ENCODE results near the gene PLCB1.

PLCB1 gene

DNA sequence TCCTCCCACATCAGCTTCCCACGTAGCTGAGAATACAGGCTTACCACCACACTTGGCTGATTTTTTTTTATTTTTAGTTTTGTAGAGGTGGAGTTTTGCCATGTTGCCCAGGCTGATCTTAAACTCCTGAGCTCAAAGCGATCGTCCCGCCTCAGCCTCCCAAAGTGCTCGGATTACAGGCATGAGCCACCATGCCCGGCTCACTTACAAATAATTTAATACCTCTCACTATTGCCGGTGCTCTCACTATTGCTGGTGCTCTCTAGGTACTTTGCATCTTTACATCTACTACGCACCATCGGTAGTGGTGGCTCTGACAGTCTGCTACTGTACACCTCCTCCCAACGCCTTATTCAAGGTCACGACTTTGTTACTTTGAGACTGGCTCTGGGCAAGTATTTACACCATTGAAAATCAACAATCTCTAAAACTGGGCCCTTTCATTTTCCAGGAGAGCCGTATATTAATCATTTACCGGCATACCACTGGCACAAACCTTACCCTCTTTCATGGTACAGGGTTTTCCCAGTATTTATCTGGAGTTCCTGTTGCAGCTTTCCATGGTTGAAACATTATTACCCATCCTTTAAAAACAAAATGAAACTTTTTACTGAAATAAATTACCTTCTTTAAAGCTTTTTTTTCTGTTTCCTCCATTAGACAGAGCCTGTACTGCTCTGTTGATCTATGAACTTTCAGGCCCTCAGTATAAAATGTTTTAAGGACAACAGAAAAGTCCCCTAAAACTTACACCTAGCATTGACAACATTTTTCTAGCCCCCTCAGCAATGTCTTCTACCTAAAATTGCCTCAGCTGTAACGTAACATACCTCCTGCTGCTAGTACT lies 677.3 kb downstream of the PLCB1 start:
- Histone ChIP-seq H3K4me1 (ENCODE audit: control insufficient read depth, low read length) (no peaks in the 10 kb centered on the region), H3K79me2 (ENCODE audit: control insufficient read depth, low read length) (no peaks in the 10 kb centered on the region), H3K4me3 (ENCODE audit: low read length) (no peak overlapping the region), H4K20me1 (ENCODE audit: control insufficient read depth, insufficient read depth, low read depth, low read length) (no peaks in the 10 kb centered on the region), H3K36me3 (ENCODE audit: control insufficient read depth, low read length) (no peaks in the 10 kb centered on the region), H3K9me2 (replicated peaks; ENCODE audit: control insufficient read depth, low read length) (no peaks in the 10 kb centered on the region), H3K27me3 (ENCODE audit: control insufficient read depth, low read length) (no peaks in the 10 kb centered on the region), H3K4me2 (ENCODE audit: low read length) (no peak overlapping the region), H3K27ac (ENCODE audit: low read depth, low read length) (no peak overlapping the region), H3K9me3 (ENCODE audit: control insufficient read depth, insufficient read depth, low read length) (no peaks in the 10 kb centered on the region), H3F3A (ENCODE audit: control insufficient read depth, insufficient read depth) (no peaks in the 10 kb centered on the region)
- TF ChIP-seq, protein P1, sequence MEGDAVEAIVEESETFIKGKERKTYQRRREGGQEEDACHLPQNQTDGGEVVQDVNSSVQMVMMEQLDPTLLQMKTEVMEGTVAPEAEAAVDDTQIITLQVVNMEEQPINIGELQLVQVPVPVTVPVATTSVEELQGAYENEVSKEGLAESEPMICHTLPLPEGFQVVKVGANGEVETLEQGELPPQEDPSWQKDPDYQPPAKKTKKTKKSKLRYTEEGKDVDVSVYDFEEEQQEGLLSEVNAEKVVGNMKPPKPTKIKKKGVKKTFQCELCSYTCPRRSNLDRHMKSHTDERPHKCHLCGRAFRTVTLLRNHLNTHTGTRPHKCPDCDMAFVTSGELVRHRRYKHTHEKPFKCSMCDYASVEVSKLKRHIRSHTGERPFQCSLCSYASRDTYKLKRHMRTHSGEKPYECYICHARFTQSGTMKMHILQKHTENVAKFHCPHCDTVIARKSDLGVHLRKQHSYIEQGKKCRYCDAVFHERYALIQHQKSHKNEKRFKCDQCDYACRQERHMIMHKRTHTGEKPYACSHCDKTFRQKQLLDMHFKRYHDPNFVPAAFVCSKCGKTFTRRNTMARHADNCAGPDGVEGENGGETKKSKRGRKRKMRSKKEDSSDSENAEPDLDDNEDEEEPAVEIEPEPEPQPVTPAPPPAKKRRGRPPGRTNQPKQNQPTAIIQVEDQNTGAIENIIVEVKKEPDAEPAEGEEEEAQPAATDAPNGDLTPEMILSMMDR (IDR thresholded peaks at IDR 0.05; ENCODE audit: low read depth, low read length, poor library complexity, severe bottlenecking) = no peak
- no peak for TF ChIP-seq EZH2phosphoT487 (IDR thresholded peaks at IDR 0.05; ENCODE audit: borderline replicate concordance, low read length)

DNA sequence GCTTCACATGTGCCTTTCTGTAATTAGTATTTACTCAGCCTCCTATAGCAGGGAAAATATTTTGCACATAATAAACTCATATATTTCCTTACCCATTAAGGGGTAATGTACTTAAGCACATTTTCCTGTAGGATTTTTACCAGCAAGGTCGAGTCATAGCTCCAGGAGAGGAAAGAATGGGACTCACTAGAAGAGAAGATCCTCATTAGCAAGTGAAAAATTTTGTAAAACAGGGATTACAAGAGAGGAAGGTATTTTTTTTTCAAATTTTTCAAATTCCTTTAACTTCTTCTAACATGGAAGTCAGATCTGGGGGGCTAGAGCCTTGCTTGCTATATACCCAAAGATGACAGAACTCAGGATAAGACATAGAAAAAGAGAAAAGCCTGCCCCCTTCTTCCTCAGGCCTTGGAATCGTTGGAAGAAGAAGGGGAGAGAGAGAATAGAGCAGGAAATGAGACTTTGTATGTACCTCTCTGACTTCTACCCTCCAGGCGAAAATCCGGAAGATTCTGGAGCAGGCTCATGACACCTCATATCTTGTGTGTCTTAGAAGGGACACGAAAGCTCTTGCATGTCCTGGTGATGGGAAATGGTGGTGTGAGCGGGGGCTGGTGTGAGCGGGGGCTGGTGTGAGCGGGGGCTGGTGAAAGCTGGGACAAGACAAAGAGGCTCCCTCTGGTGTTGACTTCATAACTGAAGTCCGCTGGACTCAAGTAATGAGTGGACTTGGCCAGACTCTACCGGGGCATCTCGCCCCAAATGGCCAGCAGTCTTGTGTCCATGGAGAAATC lies 679.9 kb downstream of the PLCB1 start:
- Histone ChIP-seq H3F3A (ENCODE audit: control insufficient read depth, insufficient read depth) (no peaks in the 10 kb centered on the region), H4K20me1 (ENCODE audit: control insufficient read depth, insufficient read depth, low read depth, low read length) (no peaks in the 10 kb centered on the region), H3K4me3 (ENCODE audit: low read length) (no peak overlapping the region), H3K36me3 (ENCODE audit: control insufficient read depth, low read length) (no peaks in the 10 kb centered on the region), H3K4me1 (ENCODE audit: control insufficient read depth, low read length) (no peaks in the 10 kb centered on the region), H3K79me2 (ENCODE audit: control insufficient read depth, low read length) (no peaks in the 10 kb centered on the region), H3K27ac (ENCODE audit: low read depth, low read length) (no peak overlapping the region), H3K27me3 (ENCODE audit: control insufficient read depth, low read length) (no peaks in the 10 kb centered on the region), H3K4me2 (ENCODE audit: low read length) (no peak overlapping the region), H3K9me3 (ENCODE audit: control insufficient read depth, insufficient read depth, low read length) (no peaks in the 10 kb centered on the region), H3K9me2 (replicated peaks; ENCODE audit: control insufficient read depth, low read length) (no peaks in the 10 kb centered on the region)
- TF ChIP-seq, protein P1 (IDR thresholded peaks at IDR 0.05; ENCODE audit: low read depth, low read length, poor library complexity, severe bottlenecking) = no peak
- TF ChIP-seq EZH2phosphoT487 (IDR thresholded peaks at IDR 0.05; ENCODE audit: borderline replicate concordance, low read length) = no peak

DNA sequence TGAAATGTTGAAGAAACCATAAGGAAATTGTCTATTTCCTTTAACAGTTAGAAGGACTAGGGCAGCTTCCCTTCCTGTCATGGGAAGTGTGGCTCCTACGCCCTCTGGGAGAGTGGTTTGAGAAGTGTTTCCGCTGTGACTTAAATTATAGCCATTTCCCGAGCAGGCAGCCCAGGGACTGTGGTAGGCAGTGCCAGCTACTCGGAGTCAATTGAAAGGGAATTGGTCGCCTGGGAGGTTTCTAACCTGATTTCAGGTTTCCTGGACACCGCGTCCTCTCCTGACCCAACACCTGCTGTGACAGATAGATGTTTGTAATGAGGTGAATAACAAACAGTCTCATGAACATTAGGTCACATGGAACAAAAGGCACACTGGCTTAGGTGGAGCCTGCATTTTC lies 680.8 kb downstream of the PLCB1 start:
- no peak overlapping the region for H3K4me2 ChIP-seq (ENCODE audit: low read length)
- no peak for TF ChIP-seq EZH2phosphoT487 (IDR thresholded peaks at IDR 0.05; ENCODE audit: borderline replicate concordance, low read length)
- TF ChIP-seq, protein P1 (IDR thresholded peaks at IDR 0.05; ENCODE audit: low read depth, low read length, poor library complexity, severe bottlenecking) = no peak
- no peaks in the 10 kb centered on the region for H3K27me3 ChIP-seq (ENCODE audit: control insufficient read depth, low read length)
- no peaks in the 10 kb centered on the region for H3K36me3 ChIP-seq (ENCODE audit: control insufficient read depth, low read length)
- no peaks in the 10 kb centered on the region for H3K4me1 ChIP-seq (ENCODE audit: control insufficient read depth, low read length)
- no peaks in the 10 kb centered on the region for H4K20me1 ChIP-seq (ENCODE audit: control insufficient read depth, insufficient read depth, low read depth, low read length)
- no peaks in the 10 kb centered on the region for H3F3A ChIP-seq (ENCODE audit: control insufficient read depth, insufficient read depth)
- H3K4me3 ChIP-seq (ENCODE audit: low read length) = no peak overlapping the region
- no peaks in the 10 kb centered on the region for H3K79me2 ChIP-seq (ENCODE audit: control insufficient read depth, low read length)
- H3K27ac ChIP-seq (ENCODE audit: low read depth, low read length) = no peak overlapping the region
- no peaks in the 10 kb centered on the region for H3K9me2 ChIP-seq (replicated peaks; ENCODE audit: control insufficient read depth, low read length)
- H3K9me3 ChIP-seq (ENCODE audit: control insufficient read depth, insufficient read depth, low read length) = no peaks in the 10 kb centered on the region
